Osteoblast (primary cell): Measurements from ENCODE around the gene FAM221B. TPM values are rescaled to one million over a fixed set of nuclear protein-coding genes. Genes with fewer than 3 reads are reported as not detected.

Source experiments
- DNase-seq: peaks from one replicate; pipeline ENCODE4 v3.0.0; 2011; ENCODE audit warnings: low spot score, mixed read lengths; ENCODE audit not compliant: insufficient read length; ENCODE audit errors: missing footprints
- H2AFZ ChIP-seq: 2 replicates; pipeline ENCODE4 v1.6.0; 2011; ENCODE audit warnings: mild to moderate bottlenecking, low read length
- H3K27ac ChIP-seq: 2 replicates; pipeline ENCODE4 v1.5.1; 2011; ENCODE audit warnings: mild to moderate bottlenecking, low read depth, low read length, moderate library complexity
- H3K27me3 ChIP-seq: 2 replicates; pipeline ENCODE4 v1.6.0; 2012; ENCODE audit warnings: mild to moderate bottlenecking, control low read depth, inconsistent platforms, low read length, moderate library complexity; ENCODE audit not compliant: insufficient read depth
- H3K36me3 ChIP-seq: 2 replicates; pipeline ENCODE4 v1.5.1; 2011; ENCODE audit warnings: mild to moderate bottlenecking, low read length, control low read depth, moderate library complexity; ENCODE audit not compliant: insufficient read depth
- H3K4me1 ChIP-seq: 2 replicates; pipeline ENCODE4 v1.5.1; 2011; ENCODE audit warnings: mild to moderate bottlenecking, low read length, control low read depth, moderate library complexity; ENCODE audit not compliant: insufficient read depth
- H3K4me2 ChIP-seq: 2 replicates; pipeline ENCODE4 v1.6.0; 2011; ENCODE audit warnings: mild to moderate bottlenecking, low read length; ENCODE audit not compliant: insufficient read depth
- H3K4me3 ChIP-seq: fragments of 200-600 bp; sonication (generic); 3 replicates; pipeline ENCODE4 v1.5.1; 2012; ENCODE audit warnings: mild to moderate bottlenecking, low read length, inconsistent platforms; ENCODE audit not compliant: insufficient read depth
- H3K79me2 ChIP-seq: 2 replicates; pipeline ENCODE4 v1.6.0; 2012; ENCODE audit warnings: mild to moderate bottlenecking, low read length, control low read depth, inconsistent platforms; ENCODE audit not compliant: insufficient read depth
- H3K9me3 ChIP-seq: 2 replicates; pipeline ENCODE4 v1.5.1; 2011; ENCODE audit warnings: low read depth, low read length, control low read depth
- H4K20me1 ChIP-seq: 2 replicates; pipeline ENCODE4 v1.6.0; 2012; ENCODE audit warnings: mild to moderate bottlenecking, low read length, control low read depth; ENCODE audit not compliant: insufficient read depth
- CTCF ChIP-seq: IDR thresholded peaks from 2 replicates; pipeline ENCODE4 v1.5.1; 2011; ENCODE audit warnings: mild to moderate bottlenecking, low read depth, low read length, moderate library complexity; ENCODE audit errors: extremely low read depth
- total RNA-seq: library from RNA; depleted of rRNA; stranded (reverse); fragments of >200 nt; gene quantifications from 2 replicates; pipeline ENCODE4 v1.2.3, GENCODE V29; 2012

Gene FAM221B
- total RNA-seq, 1 donor: not detected

- Histone ChIP-seq H3K9me3 (no peaks in the 10 kb centered on the region), H3K4me1 (peaks cover 24% of the 10 kb centered on the region), H3K27ac (peak overlapping the region; percentile 77), H3K27me3 (no peaks in the 10 kb centered on the region), H3K4me2 (peak overlapping the region; percentile 96), H2AFZ (peak overlapping the region; percentile 97), H3K36me3 (peaks cover 33% of the 10 kb centered on the region), H3K4me3 (peak overlapping the region; percentile 81), H3K79me2 (no peaks in the 10 kb centered on the region), H4K20me1 (no peaks in the 10 kb centered on the region)
- peak; percentile 73 for DNase-seq
- TF ChIP-seq CTCF: no peak
Measured at GRCh38 chr9:35811381-35812024, 17.0 kb downstream of the FAM221B start.

- Histone ChIP-seq H3K4me2 (no peak overlapping the region), H4K20me1 (no peaks in the 10 kb centered on the region), H3K36me3 (peaks cover 47% of the 10 kb centered on the region), H3K4me3 (no peak overlapping the region), H3K4me1 (peaks cover 20% of the 10 kb centered on the region), H3K27me3 (no peaks in the 10 kb centered on the region), H3K27ac (no peak overlapping the region), H3K79me2 (no peaks in the 10 kb centered on the region), H3K9me3 (no peaks in the 10 kb centered on the region), H2AFZ (no peak overlapping the region)
- peak; percentile 19 for DNase-seq
- TF ChIP-seq CTCF: no peak
Measured at GRCh38 chr9:35810122-35810521, 18.4 kb downstream of the FAM221B start.

- no peak overlapping the region for H3K27ac ChIP-seq
- H3K27me3 ChIP-seq: no peaks in the 10 kb centered on the region
- H4K20me1 ChIP-seq: no peaks in the 10 kb centered on the region
- H3K79me2 ChIP-seq: no peaks in the 10 kb centered on the region
- peak; percentile 71 for DNase-seq
- peaks cover 48% of the 10 kb centered on the region for H3K36me3 ChIP-seq
- peaks cover 14% of the 10 kb centered on the region for H3K4me1 ChIP-seq
- H3K4me2 ChIP-seq: no peak overlapping the region
- H3K4me3 ChIP-seq: no peak overlapping the region
- no peak for TF ChIP-seq CTCF
- H3K9me3 ChIP-seq: no peaks in the 10 kb centered on the region
- no peak overlapping the region for H2AFZ ChIP-seq
Measured at GRCh38 chr9:35808433-35808832, 20.1 kb downstream of the FAM221B start.

GRCh38 chr9:35806101-35806500, 22.4 kb downstream of the FAM221B start:
- no peaks in the 10 kb centered on the region for H3K9me3 ChIP-seq
- no peaks in the 10 kb centered on the region for H4K20me1 ChIP-seq
- no peaks in the 10 kb centered on the region for H3K4me1 ChIP-seq
- no peak for TF ChIP-seq CTCF
- peaks cover 66% of the 10 kb centered on the region for H3K36me3 ChIP-seq
- H3K4me2 ChIP-seq: no peak overlapping the region
- H3K27ac ChIP-seq: no peak overlapping the region
- no peaks in the 10 kb centered on the region for H3K27me3 ChIP-seq
- no peak overlapping the region for H3K4me3 ChIP-seq
- no peak overlapping the region for H2AFZ ChIP-seq
- H3K79me2 ChIP-seq: no peaks in the 10 kb centered on the region
- no peak for DNase-seq
